GM19193 (cell line): ENCODE results near the gene DNAH17.

Experiments used
- POLR2A ChIP-seq: IDR thresholded peaks from 4 replicates; pipeline ENCODE4 v1.6.1; 2011; ENCODE audit not compliant: insufficient read depth, insufficient read length; ENCODE audit errors: extremely low read depth

Gene DNAH17

DNA sequence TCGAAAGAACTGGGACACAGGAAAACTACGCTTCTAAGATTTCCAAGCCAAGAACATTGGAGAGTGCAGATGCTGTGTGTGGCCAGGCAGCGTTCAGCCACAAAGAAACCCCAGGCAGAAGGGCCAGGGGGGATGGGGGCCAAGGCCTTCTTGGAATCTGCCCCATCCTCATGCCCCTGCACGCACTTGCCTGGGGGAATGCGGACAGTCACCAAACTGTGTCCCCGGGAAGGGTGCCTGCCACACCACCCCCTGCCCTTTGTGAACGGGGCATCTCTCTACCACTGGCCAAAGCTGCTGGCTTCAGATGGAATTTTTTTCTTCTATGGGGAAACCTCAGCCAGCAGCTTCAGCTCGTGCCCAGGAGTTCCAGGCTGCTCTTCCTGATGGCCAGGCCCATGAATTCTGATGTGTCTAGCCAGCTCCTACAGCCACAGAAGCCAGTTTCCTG is 32.0 kb upstream of the DNAH17 start:
- no peak for TF ChIP-seq POLR2A

DNA sequence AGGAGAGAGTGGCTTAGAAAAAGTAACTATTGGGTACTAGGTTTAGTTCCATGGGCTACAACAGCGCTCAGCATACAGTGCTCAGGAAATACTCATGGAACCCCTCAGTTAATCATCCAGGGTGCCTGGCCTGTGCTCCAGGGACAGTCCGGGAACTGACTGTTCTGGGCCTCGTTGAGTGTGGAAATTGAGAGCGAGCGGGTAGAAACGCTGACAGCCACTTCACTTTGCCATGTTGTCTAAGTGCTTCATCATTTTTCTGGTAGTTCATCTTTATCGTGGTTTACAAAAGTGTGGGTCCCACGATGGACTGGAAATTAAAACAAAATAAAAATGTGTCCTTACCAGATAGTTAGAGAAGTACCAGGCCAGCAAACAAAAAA is 31.6 kb upstream of the DNAH17 start:
- no peak for TF ChIP-seq POLR2A

DNA sequence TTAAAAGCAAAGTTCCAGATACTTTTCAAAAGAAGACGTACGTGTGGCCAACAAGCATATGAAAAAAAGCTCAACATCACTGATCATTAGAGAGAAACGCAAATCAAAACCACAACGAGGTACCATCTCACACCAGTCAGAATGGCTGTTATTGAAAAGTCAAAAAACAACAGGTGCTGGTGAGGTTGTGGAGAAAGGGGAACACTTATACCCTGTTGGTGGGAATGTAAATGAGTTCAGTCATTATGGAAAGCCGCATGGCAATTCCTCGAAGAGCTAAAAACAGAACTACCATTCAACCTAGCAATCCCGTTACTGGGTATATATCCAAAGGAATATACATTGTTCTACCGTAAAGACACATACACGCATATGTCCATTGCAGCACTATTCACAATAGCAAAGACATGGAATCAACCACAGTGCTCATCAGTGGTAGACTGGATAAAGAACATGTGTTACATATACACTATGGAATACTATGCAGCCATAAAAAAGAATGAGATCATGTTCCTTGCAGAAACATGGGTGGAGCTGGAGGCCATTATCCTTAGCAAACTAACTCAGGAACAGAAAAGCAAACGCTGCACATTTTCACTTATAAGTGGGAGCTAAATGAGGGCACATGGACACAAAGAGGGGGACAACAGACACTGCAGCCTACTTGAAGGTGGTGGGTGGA is 31.1 kb upstream of the DNAH17 start:
- TF ChIP-seq POLR2A: no peak

- TF ChIP-seq POLR2A: no peak
Measured at GRCh38 chr17:78607038-78607437, 29.8 kb upstream of the DNAH17 start.

GRCh38 chr17:78605886-78606285 is 28.7 kb upstream of the DNAH17 start:
- no peak for TF ChIP-seq POLR2A

- TF ChIP-seq POLR2A: no peak
Measured at GRCh38 chr17:78605429-78605828, 28.2 kb upstream of the DNAH17 start.

DNA sequence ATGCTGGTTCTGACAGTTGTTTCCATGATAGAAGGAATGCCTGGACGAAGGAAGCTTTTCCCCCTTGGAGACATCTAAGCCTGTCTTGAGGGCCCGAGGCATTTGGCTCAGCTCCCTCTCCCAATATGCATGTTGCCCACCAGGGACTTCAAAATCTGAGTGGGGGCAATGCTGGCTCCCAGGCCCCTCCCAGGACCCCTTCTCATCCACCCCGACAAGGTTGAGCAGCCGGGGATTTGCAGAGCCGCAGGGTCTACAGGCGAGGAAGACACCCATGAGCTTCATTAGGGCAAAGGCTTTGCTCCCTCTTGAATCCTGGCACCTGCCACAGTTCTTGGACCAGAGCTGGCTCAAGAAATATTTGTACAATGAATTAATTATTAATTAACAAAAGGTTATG is 25.1 kb upstream of the DNAH17 start:
- TF ChIP-seq POLR2A: no peak

GRCh38 chr17:78601577-78602190 is 24.5 kb upstream of the DNAH17 start:
- TF ChIP-seq POLR2A: no peak

GRCh38 chr17:78600181-78600721 is 23.1 kb upstream of the DNAH17 start:
- no peak for TF ChIP-seq POLR2A

GRCh38 chr17:78599419-78599818 is 22.2 kb upstream of the DNAH17 start:
- TF ChIP-seq POLR2A: no peak

GRCh38 chr17:78598013-78598471 is 20.8 kb upstream of the DNAH17 start:
- TF ChIP-seq POLR2A: no peak

- no peak for TF ChIP-seq POLR2A
Measured at GRCh38 chr17:78596871-78597764, 19.9 kb upstream of the DNAH17 start.

DNA sequence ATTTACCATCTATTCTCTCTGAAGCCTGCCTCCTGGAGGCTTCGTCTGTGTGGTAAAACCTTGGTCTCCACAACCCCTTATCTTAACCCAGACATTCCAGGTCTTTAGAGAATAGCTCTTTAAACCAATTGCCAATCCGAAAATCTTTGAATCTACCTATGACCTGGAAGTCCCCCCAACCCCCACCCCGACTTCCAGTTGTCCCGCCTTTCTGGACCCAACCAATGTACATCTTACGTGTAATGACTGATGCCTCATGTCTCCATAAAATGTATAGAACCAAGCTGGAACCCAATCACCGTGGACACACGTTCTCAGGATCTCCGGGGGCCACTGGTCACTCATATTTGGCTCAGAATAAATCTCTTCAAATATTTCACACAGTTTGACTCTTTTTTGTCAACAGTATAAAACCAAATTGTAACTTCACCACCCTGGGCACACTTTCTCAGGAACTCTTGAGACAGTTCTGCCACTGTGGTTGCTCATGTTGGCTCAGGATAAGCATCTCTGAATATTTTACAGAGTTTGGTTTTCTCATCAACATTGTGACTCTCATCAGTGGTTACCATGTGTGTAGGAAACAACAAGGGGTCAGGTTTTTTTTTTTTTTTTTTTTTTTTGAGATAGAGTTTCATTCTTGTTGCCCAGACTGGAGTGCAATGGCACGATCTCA is 18.1 kb upstream of the DNAH17 start:
- no peak for TF ChIP-seq POLR2A

- TF ChIP-seq POLR2A: no peak
Measured at GRCh38 chr17:78592991-78593329, 15.8 kb upstream of the DNAH17 start.

- no peak for TF ChIP-seq POLR2A
Measured at GRCh38 chr17:78591263-78591671, 14.1 kb upstream of the DNAH17 start.
